Epithelial cell of proximal tubule (primary cell): Measurements from ENCODE around the gene SEMA7A. TPM values are rescaled to one million over a fixed set of nuclear protein-coding genes. Genes with fewer than 3 reads are reported as not detected.

ENCODE experiments used
- DNase-seq: peaks from one replicate; pipeline ENCODE4 v3.0.0-alpha.2; 2011; ENCODE audit warnings: low read depth
- H3K4me3 ChIP-seq: 2 replicates; pipeline ENCODE4 v1.5.1; 2011; ENCODE audit warnings: low read depth, mild to moderate bottlenecking, low read length
- total RNA-seq: library from RNA; depleted of rRNA; stranded (reverse); fragments of >200 nt; gene quantifications from 2 replicates; pipeline ENCODE4 v1.2.3, GENCODE V29; 2015
- TF ChIP-seq, protein P1 (sequence below): conservative IDR thresholded peaks from 2 replicates; pipeline ENCODE4 v1.5.1; 2012; ENCODE audit warnings: low read depth, mild to moderate bottlenecking, low read length

Gene SEMA7A
- total RNA-seq, 1 donor from 2014 or later, result 113 TPM

DNA sequence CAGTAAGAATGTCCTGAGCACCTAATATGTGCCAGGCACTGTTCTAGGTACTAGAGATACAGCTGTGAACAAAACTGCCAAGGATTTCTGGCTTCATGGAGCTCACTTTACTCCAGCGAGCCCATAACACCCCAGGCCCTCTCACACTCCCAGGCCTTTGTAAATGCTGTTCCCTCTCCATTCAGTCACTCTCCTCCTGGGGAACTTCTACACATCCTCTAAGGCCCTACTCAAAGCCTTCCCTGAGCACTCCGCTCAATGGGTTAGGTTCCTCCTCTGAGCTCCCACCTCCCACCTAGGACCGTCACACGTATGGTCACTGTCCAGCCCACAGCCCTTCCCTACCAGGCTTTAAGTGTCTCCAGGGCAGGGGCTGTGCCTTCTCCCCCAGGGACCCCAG is 27.2 kb downstream of the SEMA7A start:
- DNase-seq, result no peak
- H3K4me3 ChIP-seq, result no peak overlapping the region
- TF ChIP-seq, protein P1, sequence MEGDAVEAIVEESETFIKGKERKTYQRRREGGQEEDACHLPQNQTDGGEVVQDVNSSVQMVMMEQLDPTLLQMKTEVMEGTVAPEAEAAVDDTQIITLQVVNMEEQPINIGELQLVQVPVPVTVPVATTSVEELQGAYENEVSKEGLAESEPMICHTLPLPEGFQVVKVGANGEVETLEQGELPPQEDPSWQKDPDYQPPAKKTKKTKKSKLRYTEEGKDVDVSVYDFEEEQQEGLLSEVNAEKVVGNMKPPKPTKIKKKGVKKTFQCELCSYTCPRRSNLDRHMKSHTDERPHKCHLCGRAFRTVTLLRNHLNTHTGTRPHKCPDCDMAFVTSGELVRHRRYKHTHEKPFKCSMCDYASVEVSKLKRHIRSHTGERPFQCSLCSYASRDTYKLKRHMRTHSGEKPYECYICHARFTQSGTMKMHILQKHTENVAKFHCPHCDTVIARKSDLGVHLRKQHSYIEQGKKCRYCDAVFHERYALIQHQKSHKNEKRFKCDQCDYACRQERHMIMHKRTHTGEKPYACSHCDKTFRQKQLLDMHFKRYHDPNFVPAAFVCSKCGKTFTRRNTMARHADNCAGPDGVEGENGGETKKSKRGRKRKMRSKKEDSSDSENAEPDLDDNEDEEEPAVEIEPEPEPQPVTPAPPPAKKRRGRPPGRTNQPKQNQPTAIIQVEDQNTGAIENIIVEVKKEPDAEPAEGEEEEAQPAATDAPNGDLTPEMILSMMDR, result no peak

DNA sequence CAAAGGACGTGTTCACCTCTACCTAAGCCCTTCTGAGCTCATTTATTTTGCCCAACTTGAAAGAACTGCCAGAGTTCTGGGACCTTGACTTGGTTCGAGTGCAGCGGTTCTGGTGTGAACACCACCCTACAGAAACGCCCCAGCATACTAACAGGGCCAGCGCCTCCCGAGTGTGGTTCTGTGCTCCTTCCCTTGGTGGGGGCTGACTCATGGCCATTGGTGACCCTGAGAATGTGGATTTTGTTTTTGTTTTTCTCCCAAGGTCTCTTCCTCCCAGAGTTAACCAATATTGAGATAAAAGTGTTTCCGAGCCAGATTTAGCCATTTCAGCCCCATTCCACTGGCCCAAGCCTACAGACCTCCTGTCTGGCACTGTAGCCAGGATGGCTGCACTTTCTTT is 27.9 kb downstream of the SEMA7A start:
- no peak overlapping the region for H3K4me3 ChIP-seq
- DNase-seq, result no peak
- TF ChIP-seq, protein P1, result no peak

DNA sequence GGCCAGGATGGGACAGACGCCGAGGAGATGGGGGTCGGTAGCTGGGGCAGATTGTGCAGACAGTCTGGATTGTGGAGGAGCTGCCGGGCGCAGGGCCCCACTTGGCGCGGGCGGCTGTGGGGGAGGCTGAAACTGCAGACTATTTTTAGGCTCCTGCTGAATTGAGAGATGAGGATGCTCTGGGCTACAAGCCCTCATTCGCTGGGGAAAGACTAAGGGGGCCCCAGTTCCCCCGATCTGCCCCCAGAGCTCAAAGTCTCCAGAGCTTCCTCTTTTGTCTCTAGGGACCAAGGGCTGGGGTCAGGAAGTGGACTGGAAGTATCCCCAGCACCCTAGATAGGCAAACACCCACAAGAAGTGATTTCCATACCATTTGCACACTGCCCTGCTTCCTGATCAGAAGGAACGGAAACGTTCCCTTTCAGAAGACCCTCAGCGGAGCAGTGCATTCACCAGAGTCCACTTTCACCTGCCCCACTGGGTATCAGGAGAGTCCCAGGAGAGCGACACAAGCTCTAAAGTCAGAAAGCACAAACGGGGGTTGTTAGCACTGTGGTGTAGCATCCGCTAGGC is 29.7 kb downstream of the SEMA7A start:
- DNase-seq, result no peak
- TF ChIP-seq, protein P1, result no peak
- no peak overlapping the region for H3K4me3 ChIP-seq

DNA sequence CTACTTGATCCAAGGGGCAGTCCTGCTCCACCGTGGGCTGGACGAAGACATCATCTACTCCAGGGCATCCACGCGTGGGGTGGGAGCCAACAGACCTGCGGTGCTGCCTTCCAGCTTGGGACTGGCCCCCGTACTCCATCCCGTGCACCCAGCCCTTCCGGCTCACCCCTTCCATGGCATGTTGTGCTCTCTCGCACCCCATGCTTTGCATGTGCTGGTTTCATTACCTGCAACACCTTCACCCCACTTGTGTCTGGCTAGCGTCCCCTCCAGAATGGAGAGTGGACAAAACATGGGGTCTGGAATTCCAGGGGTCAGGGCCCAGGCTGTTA is 30.2 kb downstream of the SEMA7A start:
- H3K4me3 ChIP-seq, result no peak overlapping the region
- DNase-seq, result no peak
- TF ChIP-seq, protein P1, result no peak

DNA sequence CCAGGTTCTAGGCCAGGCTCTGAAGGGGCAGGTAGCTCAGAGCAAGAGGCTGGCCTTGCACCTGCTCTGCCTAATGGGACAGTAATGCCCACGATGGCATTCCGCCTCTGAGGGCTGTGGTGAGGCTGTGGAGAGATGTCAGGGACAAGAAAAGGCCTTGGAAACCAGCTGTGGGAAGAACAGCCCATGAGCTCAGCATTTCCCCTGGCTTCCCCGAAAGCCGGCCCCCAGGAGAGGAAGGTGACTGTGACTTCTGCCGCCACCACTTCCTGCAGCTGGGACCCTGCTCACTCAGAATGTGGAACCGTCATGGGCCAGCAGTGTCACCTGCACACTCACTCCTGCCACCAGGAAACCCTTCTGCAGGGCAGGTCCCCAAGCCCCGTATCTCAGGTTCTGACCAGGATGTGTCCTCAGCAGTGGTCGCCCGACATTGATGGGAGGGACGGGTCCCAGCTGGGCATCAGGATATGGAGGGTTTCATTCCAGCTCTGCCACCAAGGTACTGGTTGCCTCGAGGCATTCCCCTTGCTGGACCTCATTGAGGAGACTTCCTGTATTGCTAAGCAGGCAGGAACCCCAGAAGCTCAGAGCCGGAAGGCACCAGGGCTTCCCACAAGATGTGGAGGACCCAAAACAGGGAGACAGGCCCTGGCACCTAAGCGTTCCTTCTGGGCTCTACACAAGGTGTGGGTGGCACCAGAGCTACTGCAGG is 30.7 kb downstream of the SEMA7A start:
- TF ChIP-seq, protein P1, result no peak
- DNase-seq, result no peak
- no peak overlapping the region for H3K4me3 ChIP-seq

DNA sequence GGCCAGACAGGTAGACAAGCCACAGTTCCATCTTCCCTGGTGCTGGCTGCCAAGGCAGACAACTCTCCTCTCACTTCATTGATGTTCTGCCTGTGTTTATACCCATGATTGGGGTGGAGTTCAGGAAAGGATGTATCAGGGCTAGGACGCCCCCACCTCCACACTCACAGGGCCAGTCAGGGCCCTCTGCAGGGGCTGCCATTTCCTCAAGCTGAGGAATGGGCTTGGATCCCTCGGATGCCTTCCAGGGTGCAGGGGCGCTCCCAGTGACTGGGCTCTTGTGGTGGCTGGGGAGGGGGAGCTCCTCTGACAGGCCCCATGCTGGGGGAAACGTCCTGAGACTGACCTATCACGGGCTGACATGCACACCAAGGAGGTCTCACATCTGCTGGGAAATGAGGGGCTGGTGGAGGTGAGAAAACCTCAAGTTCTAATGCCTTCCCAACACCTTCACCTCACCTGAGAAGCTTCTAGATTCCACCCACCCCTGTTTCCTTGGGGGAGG is 31.4 kb downstream of the SEMA7A start:
- TF ChIP-seq, protein P1, result no peak
- no peak for DNase-seq
- H3K4me3 ChIP-seq, result no peak overlapping the region
